Astrocyte of the hippocampus (primary cell): Measurements from ENCODE around the gene STK16.
"Not testable (repeated sequence)": the region's sequence is repeated elsewhere in the genome, so short reads cannot be mapped to it uniquely, and the experiment has no call there.

ENCODE experiments used
- DNase-seq: peaks from one replicate; pipeline ENCODE4 v3.0.0; 2011; ENCODE audit warnings: low read depth, low spot score

STK16 gene

GRCh38 chr2:219243291-219243761, 2.0 kb upstream of the STK16 start:
- no peak for DNase-seq

GRCh38 chr2:219244789-219245147, 511 bp upstream of the STK16 start:
- DNase-seq = no peak

GRCh38 chr2:219245899-219246230, 586 bp downstream of the STK16 start:
- no peak for DNase-seq

GRCh38 chr2:219246559-219246958, 1.3 kb downstream of the STK16 start:
- DNase-seq = no peak

GRCh38 chr2:219247678-219248642, 2.7 kb downstream of the STK16 start:
- DNase-seq = no peak

- no peak for DNase-seq
These were observed 3.5 kb downstream of the STK16 start for GRCh38 chr2:219248845-219249202.

- DNase-seq = peak; percentile 93
These were observed 4.1 kb downstream of the STK16 start for GRCh38 chr2:219249203-219249980.

- no peak for DNase-seq
These were observed 4.9 kb downstream of the STK16 start for GRCh38 chr2:219250049-219250781.

- DNase-seq = no peak
These were observed 6.4 kb downstream of the STK16 start for GRCh38 chr2:219251656-219252055.

- no peak for DNase-seq
These were observed 6.8 kb downstream of the STK16 start for GRCh38 chr2:219252084-219252483.

GRCh38 chr2:219252570-219252899, 7.3 kb downstream of the STK16 start:
- DNase-seq = no peak

GRCh38 chr2:219252900-219253752, 7.8 kb downstream of the STK16 start, which contains the start of gene TUBA4B:
TUBA4B (plus strand) TSS chr2:219253243; CDS start chr2:219253408, 165 bp downstream.
- peak; percentile 50 for DNase-seq

GRCh38 chr2:219253753-219254589, 8.7 kb downstream of the STK16 start, which contains the start of gene TUBA4A:
TUBA4A (minus strand) TSS chr2:219253918; CDS start chr2:219253858, 60 bp downstream.
- peak; percentile 84 for DNase-seq

- no peak for DNase-seq
These were observed 9.4 kb downstream of the STK16 start for GRCh38 chr2:219254590-219255201.

- DNase-seq = not testable (repeated sequence)
These were observed 13.7 kb downstream of the STK16 start for GRCh38 chr2:219258942-219259341.

GRCh38 chr2:219261024-219261855, 16.0 kb downstream of the STK16 start:
- DNase-seq = no peak

- no peak for DNase-seq
These were observed 21.0 kb downstream of the STK16 start for GRCh38 chr2:219266232-219266631.

- DNase-seq = no peak
These were observed 21.6 kb downstream of the STK16 start for GRCh38 chr2:219266886-219267285.

GRCh38 chr2:219268294-219268693, 23.0 kb downstream of the STK16 start:
- DNase-seq = no peak
